ENCODE results near the gene CXCR1. TPM values are rescaled to one million over a fixed set of nuclear protein-coding genes. Genes with fewer than 3 reads are reported as not detected.

The CXCR1 gene
- total RNA-seq, 2 experiments from 2014 or later, result not detected

DNA sequence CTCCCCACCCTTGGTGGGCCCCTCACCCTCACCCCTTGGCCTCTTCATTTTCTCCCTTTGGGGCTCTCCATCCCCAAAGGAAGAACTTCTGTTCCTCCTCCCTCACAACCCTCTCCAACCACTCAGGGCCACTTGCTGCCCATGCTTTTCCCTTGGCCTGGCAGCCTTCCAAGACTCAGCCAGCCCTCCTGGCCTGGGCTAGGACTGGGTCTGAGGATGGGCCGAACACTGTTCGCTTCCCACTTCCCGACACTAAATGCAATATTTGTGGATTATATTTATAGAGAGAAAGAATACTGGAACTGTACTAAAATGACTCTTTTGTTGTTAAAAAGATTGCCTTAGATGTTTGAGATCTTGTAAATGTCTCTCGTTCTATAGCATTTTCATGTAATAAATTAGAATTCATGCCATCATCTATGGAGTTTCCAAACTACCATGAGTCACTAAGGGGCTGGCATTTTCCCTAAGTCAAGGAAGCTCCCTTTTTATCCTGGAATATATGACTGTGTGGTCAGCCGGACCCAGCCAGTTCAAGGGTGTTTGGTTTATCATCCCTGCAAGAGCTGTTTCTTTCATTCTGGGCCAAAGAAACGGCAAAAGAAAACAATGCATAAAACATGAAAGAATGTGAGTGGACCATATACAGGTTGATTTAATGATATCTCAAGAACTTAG lies 37.2 kb downstream of the CXCR1 start:
- Mint-ChIP-seq H3K27me3 (peaks cover 10% of the 10 kb centered on the region), H3K27ac (no peak overlapping the region), H3K4me1 (ENCODE audit: low read depth) (peaks cover 8% of the 10 kb centered on the region), H3K36me3 (ENCODE audit: low read depth) (no peaks in the 10 kb centered on the region), H3K9me3 (no peaks in the 10 kb centered on the region), H3K4me3 (no peak overlapping the region)
- intact Hi-C loops (cut with micrococcal nuclease), result no loop called here
- ChIA-PET POLR2A (no interaction called here), CTCF (no interaction called here)
- TF ChIP-seq, protein P1, sequence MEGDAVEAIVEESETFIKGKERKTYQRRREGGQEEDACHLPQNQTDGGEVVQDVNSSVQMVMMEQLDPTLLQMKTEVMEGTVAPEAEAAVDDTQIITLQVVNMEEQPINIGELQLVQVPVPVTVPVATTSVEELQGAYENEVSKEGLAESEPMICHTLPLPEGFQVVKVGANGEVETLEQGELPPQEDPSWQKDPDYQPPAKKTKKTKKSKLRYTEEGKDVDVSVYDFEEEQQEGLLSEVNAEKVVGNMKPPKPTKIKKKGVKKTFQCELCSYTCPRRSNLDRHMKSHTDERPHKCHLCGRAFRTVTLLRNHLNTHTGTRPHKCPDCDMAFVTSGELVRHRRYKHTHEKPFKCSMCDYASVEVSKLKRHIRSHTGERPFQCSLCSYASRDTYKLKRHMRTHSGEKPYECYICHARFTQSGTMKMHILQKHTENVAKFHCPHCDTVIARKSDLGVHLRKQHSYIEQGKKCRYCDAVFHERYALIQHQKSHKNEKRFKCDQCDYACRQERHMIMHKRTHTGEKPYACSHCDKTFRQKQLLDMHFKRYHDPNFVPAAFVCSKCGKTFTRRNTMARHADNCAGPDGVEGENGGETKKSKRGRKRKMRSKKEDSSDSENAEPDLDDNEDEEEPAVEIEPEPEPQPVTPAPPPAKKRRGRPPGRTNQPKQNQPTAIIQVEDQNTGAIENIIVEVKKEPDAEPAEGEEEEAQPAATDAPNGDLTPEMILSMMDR (IDR thresholded peaks at IDR 0.05), result no peak
- no peak for ATAC-seq
- DNase-seq, result no peak

DNA sequence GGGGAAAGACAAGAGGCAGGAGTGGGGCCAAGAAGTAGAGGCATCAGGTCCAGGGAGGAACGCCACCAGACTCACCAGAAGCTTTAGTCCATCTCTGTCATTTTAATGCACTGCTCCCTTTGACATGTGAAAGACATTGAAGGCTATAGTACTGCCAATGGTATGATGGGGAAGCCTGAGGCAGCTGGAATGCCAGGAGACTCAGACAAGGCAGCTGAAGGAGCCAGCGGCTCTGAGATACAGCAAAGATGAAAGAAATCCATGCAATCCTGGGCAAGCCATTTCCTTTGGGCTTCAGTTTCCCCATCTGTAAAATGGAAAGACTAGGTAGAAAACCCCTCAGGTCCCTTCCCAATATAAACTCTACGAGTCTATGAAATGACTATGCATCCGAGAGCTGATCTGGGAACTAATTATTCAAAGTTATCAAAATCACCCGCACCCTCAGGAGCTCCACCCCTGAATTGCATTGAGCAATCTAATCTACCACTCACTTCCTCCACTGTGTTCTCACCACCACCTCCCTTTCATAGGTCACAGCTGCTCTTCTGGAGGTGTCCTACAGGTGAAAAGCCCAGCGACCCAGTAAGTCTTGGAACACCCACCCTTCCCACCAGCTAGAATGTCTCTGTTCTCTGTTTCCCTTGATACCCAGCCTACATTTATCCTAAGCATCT lies 37.8 kb downstream of the CXCR1 start:
- Mint-ChIP-seq H3K27ac (no peak overlapping the region), H3K4me1 (ENCODE audit: low read depth) (peaks cover 8% of the 10 kb centered on the region), H3K4me3 (no peak overlapping the region), H3K9me3 (no peaks in the 10 kb centered on the region), H3K27me3 (peaks cover 10% of the 10 kb centered on the region), H3K36me3 (ENCODE audit: low read depth) (no peaks in the 10 kb centered on the region)
- TF ChIP-seq, protein P1 (IDR thresholded peaks at IDR 0.05), result no peak
- ATAC-seq, result no peak
- ChIA-PET POLR2A (no interaction called here), CTCF (no interaction called here)
- intact Hi-C loops (cut with micrococcal nuclease), result no loop called here
- DNase-seq, result no peak

DNA sequence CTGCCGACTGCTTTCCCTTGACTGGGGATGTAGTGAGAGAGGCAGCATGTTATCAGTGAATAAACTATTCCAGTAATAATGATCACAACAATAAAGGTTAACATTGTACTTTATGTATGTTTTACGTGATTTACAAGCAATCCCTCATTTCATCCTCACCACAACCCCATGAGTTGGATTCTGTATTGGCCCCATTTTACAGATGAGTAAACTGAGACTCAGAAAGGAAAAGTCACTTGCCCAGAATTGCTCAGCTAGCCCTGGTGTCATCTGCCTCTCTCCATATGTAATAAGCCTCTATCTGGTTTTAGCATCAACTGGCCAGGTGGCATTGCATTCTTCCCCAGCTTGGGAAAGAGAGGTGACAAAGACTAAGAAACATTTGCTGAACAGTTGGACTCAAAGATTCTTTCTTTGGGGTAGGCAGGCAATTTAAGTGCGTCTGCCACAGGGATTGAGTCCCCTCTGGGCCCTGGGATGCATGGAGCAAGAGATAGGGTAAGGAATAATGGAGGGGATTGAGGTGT lies 38.8 kb downstream of the CXCR1 start:
- ChIA-PET CTCF (no interaction called here), POLR2A (interaction anchor here (0.6 kb wide), 1 partner anchor 392 kb away, joined by 3 read pairs; no protein-coding TSS in a partner anchor)
- Mint-ChIP-seq H3K27ac (no peak overlapping the region), H3K27me3 (peaks cover 10% of the 10 kb centered on the region), H3K4me1 (ENCODE audit: low read depth) (peaks cover 8% of the 10 kb centered on the region), H3K9me3 (no peaks in the 10 kb centered on the region), H3K4me3 (no peak overlapping the region), H3K36me3 (ENCODE audit: low read depth) (no peaks in the 10 kb centered on the region)
- no peak for DNase-seq
- TF ChIP-seq, protein P1 (IDR thresholded peaks at IDR 0.05), result no peak
- ATAC-seq, result no peak
- intact Hi-C loops (cut with micrococcal nuclease), result no loop called here

DNA sequence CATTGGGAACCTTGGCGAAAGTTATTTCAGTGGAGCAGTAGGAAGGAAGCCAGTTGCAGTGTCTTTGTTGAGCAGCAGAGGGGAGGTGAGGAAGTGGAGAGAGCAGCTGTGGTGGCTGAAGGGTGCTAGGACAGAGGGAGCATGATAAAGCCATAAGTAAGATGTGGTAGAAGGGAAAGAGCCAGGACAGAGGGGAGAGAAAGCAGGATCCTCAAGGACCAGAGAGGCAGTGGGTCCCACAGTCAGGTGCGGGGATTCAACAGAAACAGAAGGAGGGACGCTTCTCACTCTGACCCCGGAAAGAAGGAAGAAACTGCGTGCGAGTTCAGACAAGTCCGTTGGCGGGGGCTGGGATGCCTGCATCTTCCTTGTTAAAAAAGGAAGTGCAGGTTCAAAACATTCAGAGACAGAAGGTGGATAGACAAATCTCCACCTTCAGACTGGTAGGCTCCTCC lies 41.1 kb downstream of the CXCR1 start, which contains the start of gene CXCR2:
CXCR2 (plus strand) TSS at position 403 of the 455 bp plus-strand sequence. CDS start 8,774 bp downstream, outside the sequence.
- Mint-ChIP-seq H3K36me3 (ENCODE audit: low read depth) (no peaks in the 10 kb centered on the region), H3K27me3 (peaks cover 10% of the 10 kb centered on the region), H3K4me3 (no peak within 1 kb of the TSS), H3K27ac (no peak within 1 kb of the TSS), H3K9me3 (peaks cover 10% of the 10 kb centered on the region), H3K4me1 (ENCODE audit: low read depth) (peaks cover 8% of the 10 kb centered on the region)
- peak; percentile 10 for DNase-seq
- ATAC-seq, result peak; percentile 56
- CTCF ChIA-PET, result no interaction called here
- TF ChIP-seq, protein P1 (IDR thresholded peaks at IDR 0.05), result no peak
- POLR2A ChIA-PET, result no interaction called here
- intact Hi-C loops (cut with micrococcal nuclease), result no loop called here

DNA sequence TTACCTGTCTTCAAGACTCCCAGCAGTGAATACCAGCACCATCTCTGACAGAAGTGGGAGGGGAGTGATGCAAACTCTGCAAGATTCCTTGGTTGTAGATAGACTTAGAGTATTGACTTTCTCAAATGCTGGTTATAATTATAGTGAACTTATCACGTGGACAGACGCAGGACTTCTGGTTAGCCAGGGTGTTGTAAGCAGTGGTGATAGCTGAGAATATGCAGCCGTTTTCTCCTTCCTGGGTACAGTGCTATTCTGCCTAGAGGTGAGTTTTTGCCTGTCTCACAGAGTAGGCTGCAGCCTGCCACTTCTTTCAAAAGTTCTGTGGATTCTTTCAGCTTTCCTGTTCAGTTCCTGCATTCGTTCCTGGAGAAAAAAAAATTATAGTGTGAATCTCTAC lies 41.7 kb downstream of the CXCR1 start:
- ChIA-PET POLR2A (no interaction called here), CTCF (no interaction called here)
- Mint-ChIP-seq H3K27me3 (peaks cover 10% of the 10 kb centered on the region), H3K4me3 (no peak overlapping the region), H3K9me3 (peaks cover 10% of the 10 kb centered on the region), H3K27ac (no peak overlapping the region), H3K4me1 (ENCODE audit: low read depth) (peaks cover 8% of the 10 kb centered on the region), H3K36me3 (ENCODE audit: low read depth) (no peaks in the 10 kb centered on the region)
- intact Hi-C loops (cut with micrococcal nuclease), result no loop called here
- no peak for ATAC-seq
- no peak for DNase-seq
- TF ChIP-seq, protein P1 (IDR thresholded peaks at IDR 0.05), result no peak

Measured in activated CD8-positive, alpha-beta T cell treated with anti-CD3 and anti-CD28 coated beads for 36 hours (primary cell).